Natural killer cell (primary cell): Measurements from ENCODE around the gene ZSWIM8. TPM values are rescaled to one million over a fixed set of nuclear protein-coding genes. Genes with fewer than 3 reads are reported as not detected.
A peak's percentile ranks its signal among the peaks of the same experiment; 100 is the strongest.
"Not testable (repeated sequence)": the region's sequence is repeated elsewhere in the genome, so short reads cannot be mapped to it uniquely, and the experiment has no call there.

Source experiments
- ATAC-seq, 3 donors: fragments of 150-1000 bp in 2 of 3; fragments of 200-7000 bp in 1 of 3; cut with Tn5 transposase; 1 replicate in 1 of 3; 2 replicates in 2 of 3; pipeline ENCODE4 v1.10.0; 2021; ENCODE audit warnings: mild to moderate bottlenecking in 2 of 3, moderate library complexity in 2 of 3
- DNase-seq, 2 donors: peaks; one replicate each; pipeline versions ENCODE4 v3.0.0 to v3.0.0-alpha.2; 2013 to 2021; ENCODE audit warnings: mixed read lengths in 1 of 2
- H3K27ac ChIP-seq: one replicate; pipeline ENCODE4 v1.5.1; 2013; ENCODE audit warnings: mild to moderate bottlenecking, low read length
- H3K27me3 ChIP-seq: one replicate; pipeline ENCODE4 v1.6.1; 2013; ENCODE audit warnings: low read length; ENCODE audit not compliant: control insufficient read depth, insufficient read depth
- H3K36me3 ChIP-seq: one replicate; pipeline ENCODE4 v1.6.1; 2013; ENCODE audit warnings: low read length; ENCODE audit not compliant: control insufficient read depth, insufficient read depth
- H3K4me1 ChIP-seq: one replicate; pipeline ENCODE4 v1.6.1; 2013; ENCODE audit warnings: low read length; ENCODE audit not compliant: control insufficient read depth, insufficient read depth
- H3K4me3 ChIP-seq: one replicate; pipeline ENCODE4 v1.5.1; 2013; ENCODE audit warnings: low read length
- H3K9me3 ChIP-seq: one replicate; pipeline ENCODE4 v1.6.1; 2013; ENCODE audit warnings: low read length; ENCODE audit not compliant: control insufficient read depth, insufficient read depth
- H3K27ac Mint-ChIP-seq, 2 donors: one replicate each; pipeline ENCODE4 v1.8.0; 2022; ENCODE audit warnings: mild to moderate bottlenecking in 2 of 2, mixed read lengths in 2 of 2, moderate library complexity in 1 of 2
- H3K27me3 Mint-ChIP-seq, 2 donors: one replicate each; pipeline ENCODE4 v1.8.0; 2022; ENCODE audit warnings: low read depth in 2 of 2, mixed read lengths in 2 of 2
- H3K36me3 Mint-ChIP-seq: one replicate; pipeline ENCODE4 v1.8.0; 2022; ENCODE audit warnings: mixed read lengths
- H3K4me1 Mint-ChIP-seq, 2 donors: one replicate each; pipeline ENCODE4 v1.8.0; 2022; ENCODE audit warnings: mixed read lengths in 2 of 2
- H3K4me3 Mint-ChIP-seq: one replicate; pipeline ENCODE4 v1.8.0; 2022; ENCODE audit warnings: mild to moderate bottlenecking, moderate library complexity, mixed read lengths
- H3K9me3 Mint-ChIP-seq, 2 donors: one replicate each; pipeline ENCODE4 v1.8.0; 2022; ENCODE audit warnings: mixed read lengths in 2 of 2
- CTCF ChIP-seq: fragments of 200-600 bp; IDR thresholded peaks from one replicate; pipeline ENCODE4 v1.8.0; 2022; ENCODE audit warnings: antibody characterized with exemption
- WGBS: methylation state at CpG from one replicate; pipeline ENCODE4 v1.1.7; 2013; ENCODE audit warnings: missing lambda C conversion rate; ENCODE audit not compliant: insufficient coverage; 5-methylcytosine and 5-hydroxymethylcytosine counted together
- intact Hi-C: fragments of 100-400 bp; cut with micrococcal nuclease; formaldehyde crosslinking; loops from one replicate; pipeline ENCODE4 v1.14.2; 2022
- total RNA-seq, 4 donors: library from RNA; stranded (reverse); fragments of 120-200 nt in 1 of 4; gene quantifications; one replicate each; pipeline versions ENCODE4 v1.2.3 to v1.2.4, GENCODE V29; 2013 to 2022

ZSWIM8 gene
- total RNA-seq, 3 donors from 2014 or later (not counting 1 experiment from before 2014, with no cell fraction given), result 157 to 161 (median 159) TPM

DNA sequence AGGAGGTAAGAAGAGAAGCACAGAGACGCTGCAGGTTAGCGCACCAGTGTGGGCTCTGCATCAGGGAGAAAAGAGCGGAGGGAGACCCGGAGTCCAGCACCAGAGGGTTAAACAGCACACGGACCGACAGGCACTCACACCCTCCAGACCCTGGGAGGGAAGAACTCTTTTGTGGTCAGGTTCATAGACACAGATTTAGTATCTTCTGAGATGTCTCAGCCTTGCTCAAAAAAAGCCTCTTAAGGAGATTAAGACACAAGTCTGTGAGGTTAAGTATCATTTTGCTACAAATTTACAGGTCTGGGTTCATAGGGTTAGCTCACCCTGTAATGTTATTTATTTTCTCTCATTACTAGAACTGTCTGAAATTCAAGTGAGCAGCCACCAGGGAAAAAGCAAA lies 42.8 kb downstream of the ZSWIM8 start:
- Mint-ChIP-seq H3K27me3 (no peaks in the 10 kb centered on the region), H3K36me3 (no peaks in the 10 kb centered on the region), H3K27ac (peak overlapping the region in 1 of 2 donors; percentile 47), H3K4me1 (no peaks in the 10 kb centered on the region), H3K4me3 (no peak overlapping the region), H3K9me3 (no peaks in the 10 kb centered on the region)
- no peak for TF ChIP-seq CTCF
- DNase-seq, result no peak
- Histone ChIP-seq H3K4me1 (no peaks in the 10 kb centered on the region), H3K27me3 (no peaks in the 10 kb centered on the region), H3K27ac (no peak overlapping the region), H3K4me3 (no peak overlapping the region), H3K36me3 (peaks cover 39% of the 10 kb centered on the region), H3K9me3 (no peaks in the 10 kb centered on the region)
- intact Hi-C loops, result no loop called here
- ATAC-seq, result no peak
- WGBS, result 96% methylated on average over 6 of the region's 6 CpGs

DNA sequence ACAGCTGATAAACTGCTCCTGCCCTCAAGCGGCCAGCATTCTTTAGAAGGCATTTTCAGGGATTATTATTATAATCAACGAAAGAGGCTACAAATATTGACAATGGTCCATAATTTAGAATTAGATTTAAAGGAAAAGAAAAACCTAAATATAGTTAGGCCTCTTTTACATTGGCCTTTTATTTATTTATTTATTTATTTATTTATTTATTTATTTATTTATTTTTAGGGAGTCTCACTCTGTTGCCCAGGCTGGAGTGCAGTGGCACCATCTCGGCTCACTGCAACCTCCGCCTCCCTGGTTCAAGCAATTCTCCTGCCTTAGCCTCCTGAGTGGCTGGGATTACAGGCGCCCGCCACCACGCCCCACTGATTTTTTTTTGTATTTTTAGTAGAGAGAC lies 43.7 kb downstream of the ZSWIM8 start:
- H3K27me3 Mint-ChIP-seq, H3K4me1 Mint-ChIP-seq, H3K4me1 ChIP-seq, H3K4me3 Mint-ChIP-seq, intact Hi-C loops, H3K9me3 ChIP-seq, DNase-seq, ATAC-seq, H3K27ac Mint-ChIP-seq, H3K4me3 ChIP-seq, H3K27me3 ChIP-seq, H3K27ac ChIP-seq, H3K36me3 Mint-ChIP-seq, H3K9me3 Mint-ChIP-seq: not testable (repeated sequence)
- peaks cover 30% of the 10 kb centered on the region for H3K36me3 ChIP-seq
- 95% methylated on average over 6 of the region's 7 CpGs for WGBS

GRCh38 chr10:73836427-73836980 lies 51.1 kb downstream of the ZSWIM8 start:
- no peaks in the 10 kb centered on the region for H3K9me3 Mint-ChIP-seq
- Histone ChIP-seq H3K36me3 (peaks cover 49% of the 10 kb centered on the region), H3K27me3 (no peaks in the 10 kb centered on the region), H3K4me3 (no peak overlapping the region), H3K27ac (no peak overlapping the region), H3K9me3 (no peaks in the 10 kb centered on the region), H3K4me1 (no peaks in the 10 kb centered on the region)
- no peak for ATAC-seq
- 97% methylated on average over 11 of the region's 11 CpGs for WGBS
- H3K36me3 Mint-ChIP-seq, result no peaks in the 10 kb centered on the region
- intact Hi-C loops, result no loop called here
- no peak for DNase-seq
- peaks cover 0 to 5% of the 10 kb centered on the region in 2 donors for H3K4me1 Mint-ChIP-seq
- no peak overlapping the region for H3K27ac Mint-ChIP-seq
- H3K27me3 Mint-ChIP-seq, result no peaks in the 10 kb centered on the region
- no peak overlapping the region for H3K4me3 Mint-ChIP-seq
- TF ChIP-seq CTCF, result no peak

GRCh38 chr10:73837072-73837471 lies 51.7 kb downstream of the ZSWIM8 start:
- no peaks in the 10 kb centered on the region for H3K9me3 Mint-ChIP-seq
- intact Hi-C loops, result no loop called here
- TF ChIP-seq CTCF, result no peak
- 100% methylated on average over 3 of the region's 3 CpGs for WGBS
- H3K4me3 Mint-ChIP-seq, result no peak overlapping the region
- H3K4me1 Mint-ChIP-seq, result peaks cover 0 to 5% of the 10 kb centered on the region in 2 donors
- Histone ChIP-seq H3K9me3 (no peaks in the 10 kb centered on the region), H3K27me3 (no peaks in the 10 kb centered on the region), H3K4me1 (no peaks in the 10 kb centered on the region), H3K27ac (no peak overlapping the region), H3K36me3 (peaks cover 55% of the 10 kb centered on the region), H3K4me3 (no peak overlapping the region)
- ATAC-seq (no peak), DNase-seq (no peak)
- no peaks in the 10 kb centered on the region for H3K27me3 Mint-ChIP-seq
- H3K27ac Mint-ChIP-seq, result no peak overlapping the region
- H3K36me3 Mint-ChIP-seq, result no peaks in the 10 kb centered on the region
